Measurements from ENCODE around the gene ADPGK.
A peak's percentile ranks its signal among the peaks of the same experiment; 100 is the strongest.

The ADPGK gene

DNA sequence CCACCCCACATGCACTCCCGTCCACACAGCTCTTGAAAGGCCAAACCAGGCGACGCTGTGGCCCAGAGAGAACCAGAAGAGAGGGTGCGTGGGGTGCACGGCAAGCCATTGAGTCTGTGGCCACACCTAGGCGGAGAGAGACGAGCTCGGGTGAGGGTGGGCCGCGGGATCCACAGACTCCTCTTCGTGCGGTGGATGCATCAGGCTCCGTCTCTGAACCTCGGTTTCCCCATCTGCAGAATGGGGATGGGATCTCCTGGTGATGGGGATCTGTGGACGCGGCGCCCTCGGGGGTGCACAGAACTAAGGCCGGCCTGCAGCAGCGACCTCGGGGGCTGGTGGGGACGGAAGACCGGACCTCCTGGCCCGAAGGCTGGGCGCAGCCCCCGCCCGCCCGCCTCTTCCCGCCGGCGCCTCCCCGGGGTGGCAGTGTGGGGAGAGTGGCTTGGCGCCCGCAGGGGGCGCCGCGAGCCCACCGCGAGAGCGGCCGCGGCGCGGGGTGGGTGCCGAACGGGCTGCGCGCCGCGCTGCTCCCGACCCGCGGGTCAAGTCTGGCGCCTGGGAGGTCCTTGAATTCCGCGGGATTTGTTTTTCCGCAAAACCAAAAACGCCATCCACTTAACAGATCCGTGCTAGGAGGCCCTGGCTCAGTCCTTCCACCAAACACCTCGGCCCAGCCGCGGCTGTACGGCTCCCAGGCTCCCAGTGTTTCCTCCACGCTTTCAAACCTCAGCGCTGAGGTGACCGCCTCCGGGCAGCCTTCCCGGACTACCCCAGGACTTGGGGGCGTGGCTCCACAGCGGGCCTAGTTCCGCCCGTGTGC, 13.2 kb upstream of the ADPGK start:
- TF ChIP-seq, protein P1, sequence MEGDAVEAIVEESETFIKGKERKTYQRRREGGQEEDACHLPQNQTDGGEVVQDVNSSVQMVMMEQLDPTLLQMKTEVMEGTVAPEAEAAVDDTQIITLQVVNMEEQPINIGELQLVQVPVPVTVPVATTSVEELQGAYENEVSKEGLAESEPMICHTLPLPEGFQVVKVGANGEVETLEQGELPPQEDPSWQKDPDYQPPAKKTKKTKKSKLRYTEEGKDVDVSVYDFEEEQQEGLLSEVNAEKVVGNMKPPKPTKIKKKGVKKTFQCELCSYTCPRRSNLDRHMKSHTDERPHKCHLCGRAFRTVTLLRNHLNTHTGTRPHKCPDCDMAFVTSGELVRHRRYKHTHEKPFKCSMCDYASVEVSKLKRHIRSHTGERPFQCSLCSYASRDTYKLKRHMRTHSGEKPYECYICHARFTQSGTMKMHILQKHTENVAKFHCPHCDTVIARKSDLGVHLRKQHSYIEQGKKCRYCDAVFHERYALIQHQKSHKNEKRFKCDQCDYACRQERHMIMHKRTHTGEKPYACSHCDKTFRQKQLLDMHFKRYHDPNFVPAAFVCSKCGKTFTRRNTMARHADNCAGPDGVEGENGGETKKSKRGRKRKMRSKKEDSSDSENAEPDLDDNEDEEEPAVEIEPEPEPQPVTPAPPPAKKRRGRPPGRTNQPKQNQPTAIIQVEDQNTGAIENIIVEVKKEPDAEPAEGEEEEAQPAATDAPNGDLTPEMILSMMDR (IDR thresholded peaks at IDR 0.05; ENCODE audit: poor library complexity, severe bottlenecking), result peak; percentile 92
- Histone ChIP-seq H3K4me3 (ENCODE audit: severe bottlenecking) (peak overlapping the region; percentile 31), H3K9me3 (ENCODE audit: severe bottlenecking) (no peaks in the 10 kb centered on the region), H3K4me1 (ENCODE audit: insufficient read depth, poor library complexity, severe bottlenecking) (no peaks in the 10 kb centered on the region), H3K27ac (ENCODE audit: poor library complexity, severe bottlenecking) (no peak overlapping the region), H3K27me3 (ENCODE audit: insufficient read depth, poor library complexity, severe bottlenecking) (peaks cover 30% of the 10 kb centered on the region), H3K36me3 (ENCODE audit: low read depth) (no peaks in the 10 kb centered on the region)
- peak; percentile 80 for ATAC-seq (ENCODE audit: low read depth)
- no peak for DNase-seq (ENCODE audit: low spot score)

DNA sequence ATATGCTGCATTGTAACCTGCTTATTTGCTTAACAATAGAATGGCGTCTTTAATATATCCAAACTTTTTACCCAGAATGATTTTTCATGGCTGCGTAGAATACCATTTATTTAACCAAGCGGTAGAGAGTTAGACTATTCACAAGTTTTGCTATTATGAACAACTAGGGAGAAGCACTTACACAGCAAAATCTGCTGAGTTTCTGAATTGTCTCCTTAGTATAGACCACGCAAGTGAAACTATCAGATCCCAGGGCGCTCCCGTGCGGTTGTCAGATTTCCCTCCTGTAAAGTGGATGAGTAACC, 12.6 kb upstream of the ADPGK start:
- Histone ChIP-seq H3K27me3 (ENCODE audit: insufficient read depth, poor library complexity, severe bottlenecking) (peaks cover 28% of the 10 kb centered on the region), H3K9me3 (ENCODE audit: severe bottlenecking) (no peaks in the 10 kb centered on the region), H3K27ac (ENCODE audit: poor library complexity, severe bottlenecking) (no peak overlapping the region), H3K36me3 (ENCODE audit: low read depth) (no peaks in the 10 kb centered on the region), H3K4me3 (ENCODE audit: severe bottlenecking) (peak overlapping the region; percentile 31), H3K4me1 (ENCODE audit: insufficient read depth, poor library complexity, severe bottlenecking) (no peaks in the 10 kb centered on the region)
- ATAC-seq (ENCODE audit: low read depth), result peak; percentile 57
- no peak for DNase-seq (ENCODE audit: low spot score)
- TF ChIP-seq, protein P1 (IDR thresholded peaks at IDR 0.05; ENCODE audit: poor library complexity, severe bottlenecking), result no peak

DNA sequence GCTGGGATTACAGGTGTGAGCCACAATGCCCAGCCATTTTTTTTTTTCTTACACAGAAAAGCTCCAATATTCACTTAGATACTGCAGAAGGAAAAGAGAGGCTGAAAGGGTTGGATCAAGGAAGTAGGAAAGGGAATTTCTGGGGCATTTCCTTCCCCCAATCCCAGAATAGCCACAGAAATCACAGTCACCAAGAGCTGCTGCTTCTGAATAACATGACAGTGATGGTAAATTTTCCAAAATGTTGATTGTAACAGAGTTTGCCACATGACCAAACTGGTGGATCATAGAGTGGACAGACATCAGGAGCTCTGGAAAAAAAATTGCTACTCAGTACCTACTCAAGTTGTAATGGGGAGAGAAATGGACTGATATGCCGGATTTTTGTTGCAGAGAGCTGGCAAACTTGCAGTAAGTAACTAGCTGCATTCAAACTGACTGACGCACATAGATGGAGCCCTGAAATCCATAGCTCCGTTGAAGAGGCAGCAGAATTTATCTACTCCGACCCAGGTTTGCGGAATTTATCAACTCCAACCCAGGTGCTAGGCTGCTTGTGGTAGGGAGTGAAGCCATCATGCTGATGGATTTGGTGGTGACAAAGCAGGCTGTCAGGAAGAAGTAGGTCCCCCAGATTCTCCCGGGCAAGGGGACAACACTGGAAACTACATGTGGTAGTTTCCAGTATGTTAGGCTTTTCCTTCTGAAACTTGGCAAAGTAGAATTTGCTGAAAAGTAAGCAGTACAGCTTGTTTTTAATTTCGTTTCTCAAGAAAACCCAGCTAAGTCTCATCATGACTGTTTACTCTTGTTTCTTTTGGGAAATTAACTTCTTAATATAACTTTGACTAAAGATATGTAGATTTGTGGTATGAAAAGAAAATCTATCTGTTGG, 10.5 kb upstream of the ADPGK start:
- Histone ChIP-seq H3K4me1 (ENCODE audit: insufficient read depth, poor library complexity, severe bottlenecking) (no peaks in the 10 kb centered on the region), H3K36me3 (ENCODE audit: low read depth) (no peaks in the 10 kb centered on the region), H3K4me3 (ENCODE audit: severe bottlenecking) (no peak overlapping the region)

DNA sequence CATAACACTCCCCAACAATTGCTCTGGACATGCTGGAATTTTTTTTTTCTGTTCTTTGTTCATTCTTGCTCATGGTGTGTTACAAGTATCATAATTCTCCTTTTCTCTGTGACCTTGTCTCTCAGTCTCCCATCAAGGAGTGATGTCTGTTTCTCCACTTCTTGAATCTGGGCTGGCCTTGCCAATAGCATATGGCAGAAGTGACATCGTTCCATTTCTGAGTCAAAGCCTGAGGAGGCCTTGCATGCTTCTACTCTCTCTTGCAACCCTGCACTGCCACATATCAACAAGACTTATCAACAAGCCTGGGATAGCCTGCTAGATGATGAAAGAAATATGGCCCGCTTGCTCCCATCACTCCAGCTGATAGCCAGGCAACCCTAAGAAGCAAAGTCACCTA, 8.9 kb upstream of the ADPGK start:
- H3K4me1 ChIP-seq (ENCODE audit: insufficient read depth, poor library complexity, severe bottlenecking), result no peaks in the 10 kb centered on the region
- TF ChIP-seq, protein P1 (IDR thresholded peaks at IDR 0.05; ENCODE audit: poor library complexity, severe bottlenecking), result no peak
- no peaks in the 10 kb centered on the region for H3K36me3 ChIP-seq (ENCODE audit: low read depth)
- H3K27me3 ChIP-seq (ENCODE audit: insufficient read depth, poor library complexity, severe bottlenecking), result peaks cover 24% of the 10 kb centered on the region
- no peaks in the 10 kb centered on the region for H3K9me3 ChIP-seq (ENCODE audit: severe bottlenecking)
- H3K27ac ChIP-seq (ENCODE audit: poor library complexity, severe bottlenecking), result no peak overlapping the region
- DNase-seq (ENCODE audit: low spot score), result no peak
- ATAC-seq (ENCODE audit: low read depth), result no peak
- no peak overlapping the region for H3K4me3 ChIP-seq (ENCODE audit: severe bottlenecking)

More for the DNA sequence above, 10.5 kb upstream of the ADPGK start:
- Histone ChIP-seq H3K27ac (ENCODE audit: poor library complexity, severe bottlenecking) (no peak overlapping the region), H3K9me3 (ENCODE audit: severe bottlenecking) (no peaks in the 10 kb centered on the region), H3K27me3 (ENCODE audit: insufficient read depth, poor library complexity, severe bottlenecking) (peaks cover 24% of the 10 kb centered on the region)
- ATAC-seq (ENCODE audit: low read depth) (no peak), DNase-seq (ENCODE audit: low spot score) (no peak)
- TF ChIP-seq, protein P1 (IDR thresholded peaks at IDR 0.05; ENCODE audit: poor library complexity, severe bottlenecking), result no peak
